ENCODE measurements around the gene ATP8A2. TPM values are rescaled to one million over a fixed set of nuclear protein-coding genes. Genes with fewer than 3 reads are reported as not detected.

ATP8A2 gene
- total and polyA plus RNA-seq, 9 of the 15 experiments (the other 6 are each of a cell fraction or from before 2014, with no cell fraction given) = under 0.01 to 0.33 (median 0.06) TPM; not detected in 4

DNA sequence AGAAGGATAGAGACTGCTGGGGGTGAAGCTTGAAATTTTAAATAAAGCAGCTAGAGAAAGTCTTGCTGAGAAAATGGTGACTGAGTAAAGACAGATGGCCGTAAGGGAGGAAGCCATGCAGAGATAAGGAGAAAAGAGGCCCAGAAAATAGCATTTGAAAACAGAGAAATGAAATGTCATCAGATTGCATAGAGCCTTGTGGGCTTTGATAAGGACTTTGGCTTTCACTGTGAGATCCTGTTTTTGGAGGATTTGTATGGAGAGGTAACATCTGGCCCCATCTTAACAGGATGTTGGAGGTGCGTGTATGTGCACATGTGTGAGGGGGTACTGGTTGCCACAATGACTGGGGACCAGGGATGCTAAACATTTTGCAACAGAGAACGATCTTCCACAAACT is 19.5 kb upstream of the ATP8A2 start (continued):
- TF ChIP-seq, protein P1, sequence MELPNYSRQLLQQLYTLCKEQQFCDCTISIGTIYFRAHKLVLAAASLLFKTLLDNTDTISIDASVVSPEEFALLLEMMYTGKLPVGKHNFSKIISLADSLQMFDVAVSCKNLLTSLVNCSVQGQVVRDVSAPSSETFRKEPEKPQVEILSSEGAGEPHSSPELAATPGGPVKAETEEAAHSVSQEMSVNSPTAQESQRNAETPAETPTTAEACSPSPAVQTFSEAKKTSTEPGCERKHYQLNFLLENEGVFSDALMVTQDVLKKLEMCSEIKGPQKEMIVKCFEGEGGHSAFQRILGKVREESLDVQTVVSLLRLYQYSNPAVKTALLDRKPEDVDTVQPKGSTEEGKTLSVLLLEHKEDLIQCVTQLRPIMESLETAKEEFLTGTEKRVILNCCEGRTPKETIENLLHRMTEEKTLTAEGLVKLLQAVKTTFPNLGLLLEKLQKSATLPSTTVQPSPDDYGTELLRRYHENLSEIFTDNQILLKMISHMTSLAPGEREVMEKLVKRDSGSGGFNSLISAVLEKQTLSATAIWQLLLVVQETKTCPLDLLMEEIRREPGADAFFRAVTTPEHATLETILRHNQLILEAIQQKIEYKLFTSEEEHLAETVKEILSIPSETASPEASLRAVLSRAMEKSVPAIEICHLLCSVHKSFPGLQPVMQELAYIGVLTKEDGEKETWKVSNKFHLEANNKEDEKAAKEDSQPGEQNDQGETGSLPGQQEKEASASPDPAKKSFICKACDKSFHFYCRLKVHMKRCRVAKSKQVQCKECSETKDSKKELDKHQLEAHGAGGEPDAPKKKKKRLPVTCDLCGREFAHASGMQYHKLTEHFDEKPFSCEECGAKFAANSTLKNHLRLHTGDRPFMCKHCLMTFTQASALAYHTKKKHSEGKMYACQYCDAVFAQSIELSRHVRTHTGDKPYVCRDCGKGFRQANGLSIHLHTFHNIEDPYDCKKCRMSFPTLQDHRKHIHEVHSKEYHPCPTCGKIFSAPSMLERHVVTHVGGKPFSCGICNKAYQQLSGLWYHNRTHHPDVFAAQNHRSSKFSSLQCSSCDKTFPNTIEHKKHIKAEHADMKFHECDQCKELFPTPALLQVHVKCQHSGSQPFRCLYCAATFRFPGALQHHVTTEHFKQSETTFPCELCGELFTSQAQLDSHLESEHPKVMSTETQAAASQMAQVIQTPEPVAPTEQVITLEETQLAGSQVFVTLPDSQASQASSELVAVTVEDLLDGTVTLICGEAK (IDR thresholded peaks at IDR 0.05) = peak; percentile 52; the same call in 1 of the 2 replicates
- TF ChIP-seq, protein P1 (CRISPR knock-in tag; IDR thresholded peaks at IDR 0.05) = no peak
- TF ChIP-seq RAD51 (IDR thresholded peaks at IDR 0.05; ENCODE audit: borderline replicate concordance, low read depth) (no peak), CREBBP (IDR thresholded peaks at IDR 0.05; ENCODE audit: low read depth, low read length) (no peak), GATA2 (CRISPR knock-in tag; IDR thresholded peaks at IDR 0.05) (peak; percentile 88), ZNF586 (CRISPR knock-in tag; conservative IDR thresholded peaks at IDR 0.05) (no peak), ZBED1 (IDR thresholded peaks at IDR 0.05) (no peak), HDAC8 (tag; IDR thresholded peaks at IDR 0.05) (no peak)
- TF ChIP-seq, protein P2, sequence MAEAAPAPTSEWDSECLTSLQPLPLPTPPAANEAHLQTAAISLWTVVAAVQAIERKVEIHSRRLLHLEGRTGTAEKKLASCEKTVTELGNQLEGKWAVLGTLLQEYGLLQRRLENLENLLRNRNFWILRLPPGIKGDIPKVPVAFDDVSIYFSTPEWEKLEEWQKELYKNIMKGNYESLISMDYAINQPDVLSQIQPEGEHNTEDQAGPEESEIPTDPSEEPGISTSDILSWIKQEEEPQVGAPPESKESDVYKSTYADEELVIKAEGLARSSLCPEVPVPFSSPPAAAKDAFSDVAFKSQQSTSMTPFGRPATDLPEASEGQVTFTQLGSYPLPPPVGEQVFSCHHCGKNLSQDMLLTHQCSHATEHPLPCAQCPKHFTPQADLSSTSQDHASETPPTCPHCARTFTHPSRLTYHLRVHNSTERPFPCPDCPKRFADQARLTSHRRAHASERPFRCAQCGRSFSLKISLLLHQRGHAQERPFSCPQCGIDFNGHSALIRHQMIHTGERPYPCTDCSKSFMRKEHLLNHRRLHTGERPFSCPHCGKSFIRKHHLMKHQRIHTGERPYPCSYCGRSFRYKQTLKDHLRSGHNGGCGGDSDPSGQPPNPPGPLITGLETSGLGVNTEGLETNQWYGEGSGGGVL (CRISPR knock-in tag; IDR thresholded peaks at IDR 0.05) = no peak
- TF ChIP-seq, protein P3, sequence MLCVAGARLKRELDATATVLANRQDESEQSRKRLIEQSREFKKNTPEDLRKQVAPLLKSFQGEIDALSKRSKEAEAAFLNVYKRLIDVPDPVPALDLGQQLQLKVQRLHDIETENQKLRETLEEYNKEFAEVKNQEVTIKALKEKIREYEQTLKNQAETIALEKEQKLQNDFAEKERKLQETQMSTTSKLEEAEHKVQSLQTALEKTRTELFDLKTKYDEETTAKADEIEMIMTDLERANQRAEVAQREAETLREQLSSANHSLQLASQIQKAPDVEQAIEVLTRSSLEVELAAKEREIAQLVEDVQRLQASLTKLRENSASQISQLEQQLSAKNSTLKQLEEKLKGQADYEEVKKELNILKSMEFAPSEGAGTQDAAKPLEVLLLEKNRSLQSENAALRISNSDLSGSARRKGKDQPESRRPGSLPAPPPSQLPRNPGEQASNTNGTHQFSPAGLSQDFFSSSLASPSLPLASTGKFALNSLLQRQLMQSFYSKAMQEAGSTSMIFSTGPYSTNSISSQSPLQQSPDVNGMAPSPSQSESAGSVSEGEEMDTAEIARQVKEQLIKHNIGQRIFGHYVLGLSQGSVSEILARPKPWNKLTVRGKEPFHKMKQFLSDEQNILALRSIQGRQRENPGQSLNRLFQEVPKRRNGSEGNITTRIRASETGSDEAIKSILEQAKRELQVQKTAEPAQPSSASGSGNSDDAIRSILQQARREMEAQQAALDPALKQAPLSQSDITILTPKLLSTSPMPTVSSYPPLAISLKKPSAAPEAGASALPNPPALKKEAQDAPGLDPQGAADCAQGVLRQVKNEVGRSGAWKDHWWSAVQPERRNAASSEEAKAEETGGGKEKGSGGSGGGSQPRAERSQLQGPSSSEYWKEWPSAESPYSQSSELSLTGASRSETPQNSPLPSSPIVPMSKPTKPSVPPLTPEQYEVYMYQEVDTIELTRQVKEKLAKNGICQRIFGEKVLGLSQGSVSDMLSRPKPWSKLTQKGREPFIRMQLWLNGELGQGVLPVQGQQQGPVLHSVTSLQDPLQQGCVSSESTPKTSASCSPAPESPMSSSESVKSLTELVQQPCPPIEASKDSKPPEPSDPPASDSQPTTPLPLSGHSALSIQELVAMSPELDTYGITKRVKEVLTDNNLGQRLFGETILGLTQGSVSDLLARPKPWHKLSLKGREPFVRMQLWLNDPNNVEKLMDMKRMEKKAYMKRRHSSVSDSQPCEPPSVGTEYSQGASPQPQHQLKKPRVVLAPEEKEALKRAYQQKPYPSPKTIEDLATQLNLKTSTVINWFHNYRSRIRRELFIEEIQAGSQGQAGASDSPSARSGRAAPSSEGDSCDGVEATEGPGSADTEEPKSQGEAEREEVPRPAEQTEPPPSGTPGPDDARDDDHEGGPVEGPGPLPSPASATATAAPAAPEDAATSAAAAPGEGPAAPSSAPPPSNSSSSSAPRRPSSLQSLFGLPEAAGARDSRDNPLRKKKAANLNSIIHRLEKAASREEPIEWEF (CRISPR knock-in tag; IDR thresholded peaks at IDR 0.05) = 0 out of 2 replicates have a peak, but pooled peaks have one; percentile 57
- TF ChIP-seq, protein P4, sequence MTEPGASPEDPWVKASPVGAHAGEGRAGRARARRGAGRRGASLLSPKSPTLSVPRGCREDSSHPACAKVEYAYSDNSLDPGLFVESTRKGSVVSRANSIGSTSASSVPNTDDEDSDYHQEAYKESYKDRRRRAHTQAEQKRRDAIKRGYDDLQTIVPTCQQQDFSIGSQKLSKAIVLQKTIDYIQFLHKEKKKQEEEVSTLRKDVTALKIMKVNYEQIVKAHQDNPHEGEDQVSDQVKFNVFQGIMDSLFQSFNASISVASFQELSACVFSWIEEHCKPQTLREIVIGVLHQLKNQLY (CRISPR knock-in tag; conservative IDR thresholded peaks at IDR 0.05) = no peak

Data from K562 (cell line).